ENCODE results near the gene CTF1.

The CTF1 gene

DNA sequence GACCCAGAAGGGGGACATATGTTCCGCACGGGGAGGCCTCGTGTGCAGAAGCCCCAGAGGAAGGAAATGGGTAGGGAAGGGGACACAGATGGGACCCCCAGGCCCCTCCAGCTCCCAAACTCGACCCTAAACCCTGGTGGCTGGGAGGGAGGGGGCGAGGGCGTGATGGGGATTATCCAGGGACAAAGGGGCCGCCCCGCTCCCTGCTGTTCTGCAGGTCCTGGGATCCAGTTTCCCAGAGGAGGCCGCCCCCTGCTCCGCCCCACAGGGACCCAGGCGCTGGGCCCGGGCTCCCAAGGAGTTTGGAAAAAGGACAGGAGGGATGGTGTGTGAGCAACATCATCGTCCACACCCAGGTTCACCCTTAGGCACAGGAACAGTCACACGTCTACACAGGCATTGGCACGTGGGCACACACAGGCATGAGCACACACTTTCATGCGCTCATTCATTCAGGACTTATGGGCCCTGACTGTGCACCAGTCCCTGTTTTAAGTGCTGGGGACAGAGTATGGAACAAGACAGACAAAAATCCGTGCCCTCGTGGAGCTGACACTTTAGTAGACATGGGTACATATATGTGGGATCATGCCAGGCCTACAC, 14.1 kb downstream of the CTF1 start:
- no peak for FAIRE-seq

- FAIRE-seq: no peak
Observed at GRCh38 chr16:30912794-30913412, 16.5 kb downstream of the CTF1 start.

- FAIRE-seq: no peak
Observed at GRCh38 chr16:30914830-30915229, 18.4 kb downstream of the CTF1 start.

DNA sequence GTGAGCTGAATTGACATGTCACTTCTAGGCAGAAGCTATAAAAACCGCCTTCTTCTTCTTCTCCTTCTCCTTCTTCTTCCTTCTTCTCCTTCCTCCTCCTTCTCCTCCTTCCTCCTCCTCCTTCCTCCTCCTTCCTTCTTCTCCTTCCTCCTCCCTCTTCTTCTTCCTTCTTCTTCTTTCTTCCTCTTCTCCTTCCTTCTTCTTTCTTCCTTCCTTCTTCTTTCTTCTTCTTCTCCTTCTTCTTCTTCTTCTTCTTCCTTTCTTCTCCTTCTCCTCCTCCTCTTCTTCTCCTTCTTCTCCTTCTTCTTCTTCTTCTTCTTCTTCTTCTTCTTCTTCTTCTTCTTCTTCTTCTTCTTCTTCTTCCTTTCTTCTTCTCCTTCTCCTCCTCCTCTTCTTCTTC, 22.2 kb downstream of the CTF1 start:
- no peak for FAIRE-seq

DNA sequence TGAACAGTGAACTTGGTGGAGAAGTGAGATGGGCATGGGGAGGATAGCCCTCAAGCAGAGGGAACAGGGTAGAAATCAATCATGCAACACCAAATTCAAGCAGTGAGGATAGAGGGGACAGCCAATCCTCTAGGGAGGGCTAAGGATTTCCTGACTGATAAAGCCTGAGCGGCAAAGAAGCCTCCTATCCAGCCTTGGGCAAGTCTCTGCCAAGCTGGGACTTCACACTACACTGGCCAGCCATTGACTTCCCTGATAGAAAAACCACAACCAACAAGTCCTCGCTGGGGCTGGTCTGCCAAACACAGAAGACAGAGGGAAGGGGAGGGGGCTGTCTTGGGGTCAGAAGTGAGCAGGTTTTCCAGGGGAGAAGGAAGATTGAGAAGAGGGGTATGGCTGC, 24.5 kb downstream of the CTF1 start:
- FAIRE-seq: no peak

GRCh38 chr16:30921459-30921747, 25.0 kb downstream of the CTF1 start:
- peak; percentile 83 for FAIRE-seq

- FAIRE-seq: no peak
Observed at GRCh38 chr16:30921748-30922419, 25.5 kb downstream of the CTF1 start.

- peak; percentile 99 for FAIRE-seq
Observed at GRCh38 chr16:30922420-30922959, 26.1 kb downstream of the CTF1 start.

DNA sequence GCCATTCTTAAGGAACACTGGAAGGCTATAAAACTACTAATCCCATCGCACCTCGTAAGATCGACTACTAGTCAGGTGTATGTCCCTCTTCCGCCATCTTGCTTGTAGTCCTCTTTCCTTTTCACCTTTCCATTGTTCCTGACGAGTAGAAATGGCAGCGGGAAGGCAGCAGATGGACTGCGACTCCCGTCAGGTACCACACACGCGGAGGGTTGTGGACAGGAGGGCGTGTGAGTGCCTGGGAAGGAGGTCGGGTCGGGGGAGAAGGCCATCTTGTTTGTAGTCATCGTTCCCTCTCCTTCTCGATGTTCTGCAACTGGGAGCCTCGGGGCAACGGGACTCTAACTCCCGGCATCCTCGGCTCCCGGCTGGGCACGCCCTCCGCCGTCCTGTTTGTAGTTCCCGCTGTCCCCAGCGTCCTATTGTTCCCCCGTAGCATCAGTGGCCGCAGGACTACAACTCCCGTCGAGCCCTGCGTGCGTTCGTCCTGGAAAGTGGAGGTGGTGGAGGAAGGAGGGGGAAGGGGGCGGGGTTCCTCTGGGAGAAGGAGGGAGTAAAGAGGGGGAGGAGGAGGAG, 26.6 kb downstream of the CTF1 start:
- FAIRE-seq: no peak

DNA sequence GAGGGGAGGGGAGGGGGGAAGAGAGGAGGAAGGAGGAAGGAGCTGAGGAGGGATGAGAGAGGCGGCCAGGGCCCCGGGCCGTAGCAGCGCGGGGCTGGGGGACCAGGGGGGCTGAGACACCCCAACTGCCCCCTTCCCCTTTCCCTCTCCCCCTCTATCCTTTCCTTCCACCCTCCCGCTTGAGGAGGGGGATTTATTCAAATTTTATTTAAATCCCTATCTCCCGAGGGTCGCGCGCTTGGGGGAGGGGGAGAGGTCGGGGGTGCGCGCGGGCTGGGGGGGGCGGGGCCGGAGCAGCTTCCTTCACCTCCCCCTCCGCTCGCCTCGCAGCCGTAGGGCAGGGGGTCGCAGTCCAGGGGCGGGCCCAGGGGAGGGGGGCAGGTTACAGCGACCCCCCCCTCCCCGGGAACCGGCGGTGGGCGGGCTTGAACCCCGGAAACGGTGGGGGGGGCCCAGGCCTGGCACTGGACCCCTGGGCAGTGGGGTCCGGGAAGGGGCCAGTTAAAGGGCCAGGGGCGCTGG, 27.2 kb downstream of the CTF1 start, which contains the start of gene FBXL19:
FBXL19 (plus strand) TSS at position 19 of the 522 bp plus-strand sequence. CDS start 2,183 bp downstream, outside the sequence.
- FAIRE-seq: no peak

- no peak for FAIRE-seq
Observed at GRCh38 chr16:30924076-30924912, 27.9 kb downstream of the CTF1 start.

- no peak for FAIRE-seq
Observed at GRCh38 chr16:30924913-30925631, 28.7 kb downstream of the CTF1 start.

DNA sequence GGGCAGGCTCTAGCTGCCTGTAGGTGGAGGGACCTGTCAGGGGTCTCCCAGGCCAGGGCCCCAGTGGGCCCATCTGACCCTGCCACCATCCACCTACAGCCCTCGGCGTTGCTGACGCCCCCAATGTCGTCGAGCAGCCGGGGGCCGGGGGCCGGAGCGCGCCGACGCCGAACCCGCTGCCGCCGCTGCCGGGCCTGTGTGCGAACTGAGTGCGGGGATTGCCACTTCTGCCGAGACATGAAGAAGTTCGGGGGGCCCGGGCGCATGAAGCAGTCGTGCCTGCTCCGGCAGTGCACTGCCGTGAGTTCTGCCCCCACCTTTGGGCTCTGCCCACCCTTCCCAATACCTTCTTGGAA, 29.2 kb downstream of the CTF1 start:
- no peak for FAIRE-seq

- FAIRE-seq: no peak
Observed at GRCh38 chr16:30925995-30926811, 29.8 kb downstream of the CTF1 start.

- FAIRE-seq: no peak
Observed at GRCh38 chr16:30926937-30927788, 30.7 kb downstream of the CTF1 start.

DNA sequence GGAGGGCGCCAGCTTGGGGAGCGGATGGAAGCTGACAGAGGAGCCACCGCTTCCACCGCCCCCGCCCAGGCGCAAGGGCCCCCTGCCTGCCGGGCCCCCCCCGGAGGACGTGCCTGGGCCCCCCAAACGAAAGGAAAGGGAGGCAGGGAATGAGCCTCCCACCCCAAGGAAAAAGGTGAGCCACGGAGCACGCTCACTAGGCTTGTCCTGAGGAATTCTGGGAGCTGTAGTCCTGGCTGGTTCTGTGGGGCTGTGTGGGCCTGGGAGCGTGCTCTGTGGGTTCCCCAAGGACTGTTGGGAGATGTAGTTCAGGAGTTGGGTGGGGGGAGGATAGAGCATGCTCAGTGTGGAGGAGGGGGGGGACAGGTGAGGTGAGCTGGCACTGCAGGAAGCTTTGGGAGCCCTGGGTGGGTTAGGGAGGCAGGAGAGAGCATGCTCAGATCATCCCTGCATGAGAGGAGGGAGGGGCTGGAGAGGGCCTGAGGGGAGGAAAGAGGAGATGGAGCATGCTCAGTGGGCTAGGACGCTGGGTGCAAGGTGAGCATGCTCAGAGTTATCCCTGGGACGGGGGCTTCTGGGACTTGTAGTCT, 31.5 kb downstream of the CTF1 start:
- FAIRE-seq: peak; percentile 68

DNA sequence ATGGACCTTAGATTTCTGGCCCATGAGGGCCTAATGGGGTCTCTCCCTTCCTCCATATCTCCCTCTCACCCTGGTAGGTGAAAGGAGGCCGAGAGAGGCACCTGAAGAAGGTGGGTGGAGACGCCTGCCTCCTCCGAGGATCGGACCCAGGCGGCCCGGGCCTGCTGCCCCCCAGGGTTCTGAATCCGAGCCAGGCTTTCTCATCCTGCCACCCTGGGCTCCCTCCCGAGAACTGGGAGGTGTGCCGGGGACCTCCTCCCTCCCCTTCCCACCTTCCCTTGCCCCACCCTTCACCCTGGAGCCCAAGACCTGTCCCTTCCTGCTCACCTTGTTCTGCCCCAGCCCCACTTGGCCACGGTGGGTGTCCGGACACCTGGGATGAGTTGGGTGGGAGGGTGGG, 32.0 kb downstream of the CTF1 start:
- no peak for FAIRE-seq

- no peak for FAIRE-seq
Observed at GRCh38 chr16:30929167-30929566, 32.8 kb downstream of the CTF1 start.

GRCh38 chr16:30930160-30930571, 33.8 kb downstream of the CTF1 start:
- no peak for FAIRE-seq
